NCI-H1105 (cell line): Measurements from ENCODE around the gene ASTN2.
"Not testable (repeated sequence)": the region's sequence is repeated elsewhere in the genome, so short reads cannot be mapped to it uniquely, and the experiment has no call there.

Experiments used
- DNase-seq: peaks from one replicate; lab custom pipeline; 2025; lab: John Stamatoyannopoulos, UW

Gene ASTN2

DNA sequence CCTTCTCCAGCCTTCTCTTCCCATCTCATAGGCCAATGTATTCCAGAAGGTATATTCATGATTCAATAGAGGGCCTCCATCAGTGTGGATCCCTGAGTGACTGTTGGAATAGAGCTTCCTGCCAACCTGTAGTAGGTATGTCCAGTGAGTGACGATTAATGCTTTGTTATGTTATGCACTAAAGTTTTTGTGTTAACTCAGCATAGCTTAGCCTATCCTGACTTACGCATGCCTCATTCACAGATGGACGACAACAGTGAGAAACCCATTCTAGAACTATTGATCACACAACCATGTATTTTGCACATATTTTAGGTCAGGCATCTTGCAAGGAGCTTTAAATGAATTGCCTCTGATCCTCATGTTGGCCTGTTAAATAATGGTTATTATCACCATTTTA lies 953.2 kb downstream of the ASTN2 start:
- DNase-seq: no peak

GRCh38 chr9:116460026-116460425 lies 954.8 kb downstream of the ASTN2 start:
- no peak for DNase-seq

- DNase-seq: no peak
These were observed 955.3 kb downstream of the ASTN2 start for GRCh38 chr9:116459576-116459975.

- no peak for DNase-seq
These were observed 958.3 kb downstream of the ASTN2 start for GRCh38 chr9:116456490-116457088.

- not testable (repeated sequence) for DNase-seq
These were observed 960.3 kb downstream of the ASTN2 start for GRCh38 chr9:116454539-116454938.

GRCh38 chr9:116453785-116454184 lies 961.1 kb downstream of the ASTN2 start:
- no peak for DNase-seq

DNA sequence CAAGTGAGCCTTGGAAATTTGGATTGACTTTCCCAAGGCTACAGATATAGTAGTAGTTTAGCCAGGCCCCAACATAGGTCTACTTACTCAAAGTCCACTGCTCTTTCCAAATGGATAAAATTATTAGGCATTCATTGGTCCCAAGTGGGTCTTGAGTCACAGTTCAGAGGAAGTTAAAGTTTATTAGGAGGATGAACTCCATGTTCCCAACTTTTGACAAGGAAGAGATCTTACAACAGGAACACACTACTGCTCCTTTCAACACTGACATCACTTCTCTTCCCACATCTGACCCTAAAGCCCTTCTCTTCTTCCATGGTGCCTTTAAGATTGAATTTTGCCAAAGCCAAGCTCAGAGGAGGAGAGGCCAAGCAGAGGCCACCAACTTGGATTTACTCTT lies 962.2 kb downstream of the ASTN2 start:
- no peak for DNase-seq

- no peak for DNase-seq
These were observed 962.6 kb downstream of the ASTN2 start for GRCh38 chr9:116452227-116452626.

DNA sequence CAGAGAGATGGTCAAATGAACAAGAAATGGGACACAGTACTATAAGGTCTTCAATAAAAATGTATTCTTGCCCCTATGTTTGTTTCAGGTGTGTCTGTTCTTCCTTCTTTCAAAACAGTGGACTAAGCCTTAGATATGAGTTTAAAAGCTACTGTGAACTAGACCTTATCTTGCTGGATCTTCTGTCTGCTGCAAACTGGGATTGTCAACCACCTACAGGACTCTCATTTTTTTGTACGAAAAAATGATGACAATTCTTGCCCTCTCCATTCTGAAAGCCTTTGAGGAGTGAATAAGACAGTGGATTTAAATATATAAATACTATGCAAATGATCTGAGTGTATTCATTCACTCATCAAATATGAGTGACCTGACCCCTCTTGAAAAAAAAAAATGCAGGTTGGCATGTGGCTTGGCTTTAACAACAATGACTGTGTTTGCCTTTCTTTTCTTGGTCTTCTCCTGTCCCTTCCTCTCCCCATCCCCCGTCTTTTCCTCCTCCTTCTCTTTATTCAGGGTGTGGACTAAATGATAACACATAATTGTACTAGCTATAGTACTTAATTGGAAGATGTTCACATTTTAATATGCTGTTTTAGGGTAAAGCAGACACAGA lies 963.2 kb downstream of the ASTN2 start:
- DNase-seq: no peak

- DNase-seq: no peak
These were observed 964.3 kb downstream of the ASTN2 start for GRCh38 chr9:116450378-116451139.

DNA sequence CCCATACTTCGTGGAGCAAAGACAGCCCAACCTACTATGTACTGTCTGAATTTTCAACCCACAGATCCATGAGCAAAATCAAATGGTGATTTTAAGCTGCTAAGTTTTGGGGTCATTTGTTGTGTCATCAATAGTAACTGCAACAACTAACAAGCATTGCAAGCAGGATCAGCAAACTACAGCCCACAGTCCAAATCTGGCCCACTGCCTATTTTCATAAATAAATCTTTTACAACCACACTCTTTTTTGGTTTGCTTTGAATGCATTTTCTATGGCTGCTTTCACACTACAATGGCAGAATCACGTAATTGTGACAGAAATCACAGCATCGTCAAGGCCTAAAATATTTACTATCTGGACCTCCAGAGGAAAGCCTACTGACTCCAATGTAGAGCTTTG lies 964.9 kb downstream of the ASTN2 start:
- DNase-seq: no peak

GRCh38 chr9:116448431-116448830 lies 966.4 kb downstream of the ASTN2 start:
- no peak for DNase-seq

GRCh38 chr9:116447934-116448333 lies 966.9 kb downstream of the ASTN2 start:
- no peak for DNase-seq

- DNase-seq: no peak
These were observed 972.3 kb downstream of the ASTN2 start for GRCh38 chr9:116442528-116442927.

DNA sequence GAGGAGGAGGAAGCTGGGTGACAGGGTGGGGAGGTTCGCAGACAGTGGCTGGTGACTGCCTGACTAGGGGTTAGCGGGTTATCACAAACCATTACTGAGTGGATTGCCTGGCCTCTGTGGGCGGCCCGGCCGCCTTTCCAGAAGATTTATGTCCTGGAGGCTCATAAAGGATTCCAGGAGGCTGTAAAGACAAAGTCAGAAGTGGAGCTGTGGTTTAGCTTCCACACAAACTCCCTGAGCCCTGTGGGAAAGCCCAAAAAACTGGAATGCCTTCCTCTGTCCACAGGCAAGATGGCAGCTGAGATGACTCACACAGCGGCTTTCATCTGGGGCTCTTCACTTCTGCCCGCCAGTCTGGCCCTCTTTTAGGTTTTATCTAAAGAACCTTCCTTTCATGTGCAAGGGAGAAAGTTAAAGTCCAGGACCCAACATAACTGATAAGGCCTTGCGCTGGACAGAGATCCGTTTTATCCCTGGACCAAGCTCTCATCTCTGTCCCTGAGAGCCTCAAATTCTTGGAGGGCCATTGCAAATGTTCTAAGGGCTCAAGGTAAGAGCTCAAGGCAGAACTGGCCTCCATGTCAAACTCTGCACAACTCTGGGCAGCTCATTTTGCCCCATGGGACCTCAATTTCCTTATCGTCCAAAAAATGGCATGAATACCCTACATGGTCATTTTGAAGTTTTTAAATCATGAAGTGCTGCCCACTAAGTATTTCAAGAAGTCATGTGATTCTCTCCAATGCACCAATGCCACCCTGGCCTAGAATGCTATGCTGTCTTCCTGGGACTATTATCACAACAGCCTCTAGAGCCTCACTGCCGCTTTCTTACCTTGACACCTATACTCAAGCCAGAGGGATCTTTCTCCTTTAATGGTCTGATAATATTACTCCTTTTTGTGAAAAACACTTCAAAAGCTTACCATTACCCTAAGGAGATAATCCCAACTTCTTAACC lies 977.2 kb downstream of the ASTN2 start:
- no peak for DNase-seq

DNA sequence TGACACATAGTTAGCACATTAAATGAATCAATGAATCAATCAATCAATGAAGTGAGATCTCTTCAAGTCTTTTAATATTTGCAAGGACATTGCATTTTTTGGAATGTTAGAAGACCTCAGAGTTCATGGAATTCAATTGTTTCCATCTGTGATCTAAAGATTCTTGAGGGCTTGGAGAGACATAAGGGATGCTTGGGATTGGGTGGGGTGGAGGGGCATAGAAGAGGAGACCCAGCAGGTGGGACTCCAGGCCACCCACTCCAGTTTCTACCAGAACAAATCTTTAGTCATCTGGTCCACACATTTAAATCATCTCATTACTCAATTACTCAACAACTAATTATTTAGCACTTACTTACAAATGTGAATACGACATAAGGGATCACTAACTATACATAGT lies 978.7 kb downstream of the ASTN2 start:
- DNase-seq: no peak

DNA sequence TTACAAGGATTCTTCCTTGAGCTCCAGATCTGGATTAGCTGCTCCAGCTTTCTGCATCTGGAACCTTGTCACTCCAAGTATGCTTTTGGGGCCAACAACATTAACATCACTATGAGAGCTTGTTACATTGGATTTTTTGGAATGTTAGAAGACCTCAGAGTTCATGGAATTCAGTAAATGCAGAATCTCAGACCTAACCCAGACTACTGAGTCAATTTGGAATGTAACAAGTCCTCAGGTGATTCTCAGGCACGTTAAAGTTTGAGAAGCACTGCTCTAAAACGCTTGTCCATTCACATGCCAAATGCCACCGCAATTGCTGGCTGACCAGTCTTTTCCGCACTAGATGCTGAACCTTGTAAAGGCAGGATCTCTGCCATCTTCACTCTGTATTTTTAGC lies 979.2 kb downstream of the ASTN2 start:
- DNase-seq: no peak

- DNase-seq: no peak
These were observed 980.5 kb downstream of the ASTN2 start for GRCh38 chr9:116434314-116434713.

GRCh38 chr9:116432051-116432450 lies 982.8 kb downstream of the ASTN2 start:
- DNase-seq: no peak

- DNase-seq: no peak
These were observed 984.0 kb downstream of the ASTN2 start for GRCh38 chr9:116430849-116431248.

- DNase-seq: no peak
These were observed 989.6 kb downstream of the ASTN2 start for GRCh38 chr9:116425244-116425643.

DNA sequence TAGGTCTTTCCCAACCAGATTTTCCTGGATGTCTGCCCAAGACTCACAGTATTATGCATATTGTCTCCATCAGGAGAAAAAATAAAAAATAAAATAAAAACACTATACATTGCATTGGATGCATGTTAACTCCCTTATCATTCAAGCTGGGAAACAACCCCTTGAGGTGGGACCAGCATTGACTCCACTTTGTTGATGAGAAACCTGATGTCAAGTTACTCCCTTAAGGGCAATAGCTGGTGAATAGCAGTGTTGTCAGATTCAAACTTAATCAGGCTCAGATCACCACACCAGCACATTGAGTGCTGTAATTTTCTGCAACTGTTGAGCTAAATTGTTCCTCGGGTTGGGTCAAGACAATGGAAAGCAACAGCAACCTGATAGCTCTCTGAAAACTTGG lies 991.7 kb downstream of the ASTN2 start:
- no peak for DNase-seq
